HepG2 (cell line): ENCODE data around the gene PPM1G. TPM values are rescaled to one million over a fixed set of nuclear protein-coding genes. Genes with fewer than 3 reads are reported as not detected.

Experiments used
- BCL6 ChIP-seq: IDR thresholded peaks from 2 replicates; pipeline ENCODE4 v1.6.1; 2016; ENCODE audit warnings: missing genetic modification reagents, missing compliant biosample characterization
- FOXM1 ChIP-seq: sonication (generic); formaldehyde crosslinking; IDR thresholded peaks from 2 replicates; pipeline ENCODE4 v1.5.0; 2020; ENCODE audit warnings: missing genetic modification reagents
- GMEB2 ChIP-seq: IDR thresholded peaks from 2 replicates; pipeline ENCODE4 v1.6.1; 2016; ENCODE audit warnings: missing biosample characterization, missing genetic modification reagents, low read depth
- HES4 ChIP-seq: sonication (generic); formaldehyde crosslinking; IDR thresholded peaks from 2 replicates; pipeline ENCODE4 v1.9.0; 2021; ENCODE audit warnings: mild to moderate bottlenecking, missing genetic modification reagents, borderline replicate concordance
- JUND ChIP-seq: sonication (generic); formaldehyde crosslinking; IDR thresholded peaks from 2 replicates; pipeline ENCODE4 v1.8.0; 2022; ENCODE audit warnings: mild to moderate bottlenecking, missing genetic modification reagents
- MIER3 ChIP-seq: IDR thresholded peaks from 2 replicates; pipeline ENCODE4 v1.6.1; 2016; ENCODE audit warnings: missing compliant biosample characterization, borderline replicate concordance
- POLR2AphosphoS2 ChIP-seq: IDR thresholded peaks from 2 replicates; pipeline ENCODE4 v1.6.1; 2011; ENCODE audit warnings: low read depth, low read length, improper control_type of control experiment
- SALL1 ChIP-seq: sonication (generic); formaldehyde crosslinking; IDR thresholded peaks from 2 replicates; pipeline ENCODE4 v1.8.0; 2022; ENCODE audit warnings: mild to moderate bottlenecking, missing genetic modification reagents
- SRSF4 ChIP-seq: fragments of 200-400 bp; formaldehyde crosslinking; IDR thresholded peaks from one replicate; pipeline ENCODE4 v1.6.1; 2018; ENCODE audit warnings: mild to moderate bottlenecking, low read depth, low read length, moderate library complexity; ENCODE audit not compliant: poor library complexity, severe bottlenecking
- TBL1XR1 ChIP-seq: fragments of 150-350 bp; IDR thresholded peaks from 2 replicates; pipeline ENCODE4 v1.6.1; 2014; ENCODE audit warnings: borderline replicate concordance, low read length; ENCODE audit not compliant: partially characterized antibody
- ZSCAN12 ChIP-seq: sonication (generic); formaldehyde crosslinking; IDR thresholded peaks from 2 replicates; pipeline ENCODE4 v1.9.0; 2021; ENCODE audit warnings: mild to moderate bottlenecking, missing genetic modification reagents
- ZSCAN20 ChIP-seq: sonication (generic); formaldehyde crosslinking; IDR thresholded peaks from 2 replicates; pipeline ENCODE4 v1.4.0; 2020; ENCODE audit warnings: missing genetic modification reagents, mild to moderate bottlenecking, borderline replicate concordance
- polyA plus RNA-seq, 8 experiments: library from polyadenylated mRNA; depleted of rRNA in 3 of 8; stranded (reverse) in 7 of 8; unstranded in 1 of 8; fragments of >200 nt; fragmentation: Illumina TruSeq in 4 of 8; extraction: Trizol in 4 of 8; gene quantifications; 2 replicates each; pipeline versions ENCODE4 v1.2.1 to v1.2.3, GENCODE V29; 2011 to 2016; ENCODE audit warnings: low read depth in 4 of 8, missing spikeins in 1 of 8, mixed read lengths in 1 of 8; ENCODE audit not compliant: insufficient read depth in 1 of 8
- total RNA-seq, 5 experiments: library from RNA; depleted of rRNA; stranded (reverse); fragments of >200 nt; fragmentation: Illumina TruSeq; extraction: Trizol; gene quantifications; 2 replicates each; pipeline ENCODE4 v1.2.3, GENCODE V29; 2016; ENCODE audit warnings: low read depth in 1 of 5
- TF ChIP-seq, protein P1 (sequence below): IDR thresholded peaks from 2 replicates; pipeline ENCODE4 v1.6.1; 2016; ENCODE audit warnings: low read depth, missing genetic modification reagents, missing compliant biosample characterization
- TF ChIP-seq, protein P2 (sequence below): sonication (generic); formaldehyde crosslinking; conservative IDR thresholded peaks from 2 replicates; pipeline ENCODE4 v1.8.0; 2022; ENCODE audit warnings: low read depth, missing genetic modification reagents
- TF ChIP-seq, protein P3 (sequence below): IDR thresholded peaks from 2 replicates; pipeline ENCODE4 v1.6.1; 2016; ENCODE audit warnings: low read depth, control low read depth
- TF ChIP-seq, protein P4 (sequence below): sonication (generic); formaldehyde crosslinking; IDR thresholded peaks from 2 replicates; pipeline ENCODE4 v1.8.1; 2022; ENCODE audit warnings: mild to moderate bottlenecking, missing genetic modification reagents

Gene PPM1G
- total and polyA plus RNA-seq, 2 of the 13 experiments (the other 11 are each of a cell fraction or from before 2014, with no cell fraction given), result 58.2 to 213 TPM

DNA sequence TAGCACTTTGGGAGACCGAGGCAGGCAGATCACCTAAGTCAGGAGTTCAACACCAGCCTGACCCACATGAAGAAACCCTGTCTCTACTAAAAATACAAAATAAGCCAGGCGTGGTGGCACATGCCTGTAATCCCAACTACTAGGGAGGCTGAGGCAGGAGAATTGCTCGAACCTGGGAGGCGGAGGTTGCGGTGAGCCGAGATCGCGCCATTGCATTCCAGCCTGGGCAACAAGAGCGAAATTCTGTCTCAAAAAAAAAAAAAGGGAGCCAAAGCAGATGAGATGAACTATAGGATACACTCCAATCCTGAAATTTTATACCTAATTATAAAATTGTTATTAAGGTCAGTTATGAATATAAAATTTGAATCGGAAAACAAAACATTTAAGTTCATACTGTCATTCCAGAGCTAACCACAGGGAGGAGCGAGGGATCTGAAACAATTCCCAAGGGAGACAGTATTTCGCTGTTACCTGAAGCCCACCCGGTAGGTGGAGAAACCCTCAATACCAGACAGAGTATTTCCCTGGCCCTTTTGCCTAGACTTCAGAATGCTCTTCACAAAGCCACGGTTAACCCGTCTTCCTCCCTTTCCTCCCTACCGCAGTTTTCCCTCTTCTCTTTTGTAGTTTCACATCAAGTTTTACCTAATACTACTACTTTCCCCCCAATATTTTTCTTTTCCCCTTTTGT lies 1.4 kb downstream of the PPM1G start (continued):
- TF ChIP-seq, protein P1, sequence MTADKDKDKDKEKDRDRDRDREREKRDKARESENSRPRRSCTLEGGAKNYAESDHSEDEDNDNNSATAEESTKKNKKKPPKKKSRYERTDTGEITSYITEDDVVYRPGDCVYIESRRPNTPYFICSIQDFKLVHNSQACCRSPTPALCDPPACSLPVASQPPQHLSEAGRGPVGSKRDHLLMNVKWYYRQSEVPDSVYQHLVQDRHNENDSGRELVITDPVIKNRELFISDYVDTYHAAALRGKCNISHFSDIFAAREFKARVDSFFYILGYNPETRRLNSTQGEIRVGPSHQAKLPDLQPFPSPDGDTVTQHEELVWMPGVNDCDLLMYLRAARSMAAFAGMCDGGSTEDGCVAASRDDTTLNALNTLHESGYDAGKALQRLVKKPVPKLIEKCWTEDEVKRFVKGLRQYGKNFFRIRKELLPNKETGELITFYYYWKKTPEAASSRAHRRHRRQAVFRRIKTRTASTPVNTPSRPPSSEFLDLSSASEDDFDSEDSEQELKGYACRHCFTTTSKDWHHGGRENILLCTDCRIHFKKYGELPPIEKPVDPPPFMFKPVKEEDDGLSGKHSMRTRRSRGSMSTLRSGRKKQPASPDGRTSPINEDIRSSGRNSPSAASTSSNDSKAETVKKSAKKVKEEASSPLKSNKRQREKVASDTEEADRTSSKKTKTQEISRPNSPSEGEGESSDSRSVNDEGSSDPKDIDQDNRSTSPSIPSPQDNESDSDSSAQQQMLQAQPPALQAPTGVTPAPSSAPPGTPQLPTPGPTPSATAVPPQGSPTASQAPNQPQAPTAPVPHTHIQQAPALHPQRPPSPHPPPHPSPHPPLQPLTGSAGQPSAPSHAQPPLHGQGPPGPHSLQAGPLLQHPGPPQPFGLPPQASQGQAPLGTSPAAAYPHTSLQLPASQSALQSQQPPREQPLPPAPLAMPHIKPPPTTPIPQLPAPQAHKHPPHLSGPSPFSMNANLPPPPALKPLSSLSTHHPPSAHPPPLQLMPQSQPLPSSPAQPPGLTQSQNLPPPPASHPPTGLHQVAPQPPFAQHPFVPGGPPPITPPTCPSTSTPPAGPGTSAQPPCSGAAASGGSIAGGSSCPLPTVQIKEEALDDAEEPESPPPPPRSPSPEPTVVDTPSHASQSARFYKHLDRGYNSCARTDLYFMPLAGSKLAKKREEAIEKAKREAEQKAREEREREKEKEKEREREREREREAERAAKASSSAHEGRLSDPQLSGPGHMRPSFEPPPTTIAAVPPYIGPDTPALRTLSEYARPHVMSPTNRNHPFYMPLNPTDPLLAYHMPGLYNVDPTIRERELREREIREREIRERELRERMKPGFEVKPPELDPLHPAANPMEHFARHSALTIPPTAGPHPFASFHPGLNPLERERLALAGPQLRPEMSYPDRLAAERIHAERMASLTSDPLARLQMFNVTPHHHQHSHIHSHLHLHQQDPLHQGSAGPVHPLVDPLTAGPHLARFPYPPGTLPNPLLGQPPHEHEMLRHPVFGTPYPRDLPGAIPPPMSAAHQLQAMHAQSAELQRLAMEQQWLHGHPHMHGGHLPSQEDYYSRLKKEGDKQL, result no peak
- TF ChIP-seq FOXM1 (CRISPR knock-in tag) (no peak), SRSF4 (no peak), POLR2AphosphoS2 (no peak), HES4 (CRISPR knock-in tag) (no peak), MIER3 (CRISPR knock-in tag) (no peak), ZSCAN12 (CRISPR knock-in tag) (no peak), BCL6 (no peak), JUND (CRISPR knock-in tag) (no peak), TBL1XR1 (no peak), GMEB2 (CRISPR knock-in tag) (no peak), SALL1 (no peak), ZSCAN20 (CRISPR knock-in tag) (no peak)
- TF ChIP-seq, protein P2, sequence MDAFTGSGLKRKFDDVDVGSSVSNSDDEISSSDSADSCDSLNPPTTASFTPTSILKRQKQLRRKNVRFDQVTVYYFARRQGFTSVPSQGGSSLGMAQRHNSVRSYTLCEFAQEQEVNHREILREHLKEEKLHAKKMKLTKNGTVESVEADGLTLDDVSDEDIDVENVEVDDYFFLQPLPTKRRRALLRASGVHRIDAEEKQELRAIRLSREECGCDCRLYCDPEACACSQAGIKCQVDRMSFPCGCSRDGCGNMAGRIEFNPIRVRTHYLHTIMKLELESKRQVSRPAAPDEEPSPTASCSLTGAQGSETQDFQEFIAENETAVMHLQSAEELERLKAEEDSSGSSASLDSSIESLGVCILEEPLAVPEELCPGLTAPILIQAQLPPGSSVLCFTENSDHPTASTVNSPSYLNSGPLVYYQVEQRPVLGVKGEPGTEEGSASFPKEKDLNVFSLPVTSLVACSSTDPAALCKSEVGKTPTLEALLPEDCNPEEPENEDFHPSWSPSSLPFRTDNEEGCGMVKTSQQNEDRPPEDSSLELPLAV, result no peak
- TF ChIP-seq, protein P3, sequence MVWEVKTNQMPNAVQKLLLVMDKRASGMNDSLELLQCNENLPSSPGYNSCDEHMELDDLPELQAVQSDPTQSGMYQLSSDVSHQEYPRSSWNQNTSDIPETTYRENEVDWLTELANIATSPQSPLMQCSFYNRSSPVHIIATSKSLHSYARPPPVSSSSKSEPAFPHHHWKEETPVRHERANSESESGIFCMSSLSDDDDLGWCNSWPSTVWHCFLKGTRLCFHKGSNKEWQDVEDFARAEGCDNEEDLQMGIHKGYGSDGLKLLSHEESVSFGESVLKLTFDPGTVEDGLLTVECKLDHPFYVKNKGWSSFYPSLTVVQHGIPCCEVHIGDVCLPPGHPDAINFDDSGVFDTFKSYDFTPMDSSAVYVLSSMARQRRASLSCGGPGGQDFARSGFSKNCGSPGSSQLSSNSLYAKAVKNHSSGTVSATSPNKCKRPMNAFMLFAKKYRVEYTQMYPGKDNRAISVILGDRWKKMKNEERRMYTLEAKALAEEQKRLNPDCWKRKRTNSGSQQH (CRISPR knock-in tag), result no peak
- TF ChIP-seq, protein P4, sequence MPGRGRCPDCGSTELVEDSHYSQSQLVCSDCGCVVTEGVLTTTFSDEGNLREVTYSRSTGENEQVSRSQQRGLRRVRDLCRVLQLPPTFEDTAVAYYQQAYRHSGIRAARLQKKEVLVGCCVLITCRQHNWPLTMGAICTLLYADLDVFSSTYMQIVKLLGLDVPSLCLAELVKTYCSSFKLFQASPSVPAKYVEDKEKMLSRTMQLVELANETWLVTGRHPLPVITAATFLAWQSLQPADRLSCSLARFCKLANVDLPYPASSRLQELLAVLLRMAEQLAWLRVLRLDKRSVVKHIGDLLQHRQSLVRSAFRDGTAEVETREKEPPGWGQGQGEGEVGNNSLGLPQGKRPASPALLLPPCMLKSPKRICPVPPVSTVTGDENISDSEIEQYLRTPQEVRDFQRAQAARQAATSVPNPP, result no peak
